Mesenchymal stem cell (in vitro differentiated cells and primary cell): Measurements from ENCODE around the gene GBX1.
A peak's percentile ranks its signal among the peaks of the same experiment; 100 is the strongest.

Experiments used
- DNase-seq: peaks from one replicate; pipeline ENCODE4 v3.0.0-alpha.2; 2013
- H2AFZ ChIP-seq: one replicate; pipeline ENCODE4 v1.6.1; 2013; ENCODE audit warnings: low read depth, mild to moderate bottlenecking, control low read depth, inconsistent platforms, low read length, moderate library complexity
- H2AK5ac ChIP-seq: 2 replicates; pipeline ENCODE4 v1.6.1; 2013; ENCODE audit warnings: low read length, moderate library complexity, mild to moderate bottlenecking, inconsistent platforms; ENCODE audit not compliant: severe bottlenecking
- H2BK120ac ChIP-seq: one replicate; pipeline ENCODE4 v1.6.1; 2013; ENCODE audit warnings: low read depth, mild to moderate bottlenecking, inconsistent platforms, low read length, moderate library complexity
- H2BK12ac ChIP-seq, 2 experiments: one replicate each; pipeline ENCODE4 v1.6.1; 2013; ENCODE audit warnings: inconsistent platforms in 2 of 2, low read length in 2 of 2, mild to moderate bottlenecking in 2 of 2, moderate library complexity in 2 of 2, control low read depth in 1 of 2
- H2BK15ac ChIP-seq: one replicate; pipeline ENCODE4 v1.6.1; 2013; ENCODE audit warnings: mild to moderate bottlenecking, low read depth, inconsistent platforms; ENCODE audit not compliant: poor library complexity, severe bottlenecking
- H2BK5ac ChIP-seq: 2 replicates; pipeline ENCODE4 v1.6.1; 2013; ENCODE audit warnings: low read depth, mild to moderate bottlenecking, low read length, control low read depth, inconsistent platforms; ENCODE audit not compliant: poor library complexity, severe bottlenecking
- H3K14ac ChIP-seq, 2 experiments: one replicate each; pipeline ENCODE4 v1.6.1; 2013; ENCODE audit warnings: inconsistent platforms in 2 of 2, low read length in 2 of 2, control low read depth in 1 of 2, mild to moderate bottlenecking in 1 of 2, moderate library complexity in 1 of 2
- H3K18ac ChIP-seq, 2 experiments: one replicate each; pipeline ENCODE4 v1.6.1; 2013; ENCODE audit warnings: inconsistent platforms in 2 of 2, low read length in 2 of 2, control low read depth in 1 of 2, low read depth in 1 of 2, mild to moderate bottlenecking in 1 of 2
- H3K23ac ChIP-seq, 2 experiments: one replicate each; pipeline ENCODE4 v1.6.1; 2013; ENCODE audit warnings: inconsistent platforms in 2 of 2, low read length in 2 of 2, mild to moderate bottlenecking in 2 of 2, moderate library complexity in 2 of 2, control low read depth in 1 of 2
- H3K27ac ChIP-seq: 2 replicates; pipeline ENCODE4 v1.5.1; 2013; ENCODE audit warnings: mild to moderate bottlenecking, moderate library complexity, low read length, control low read depth, inconsistent platforms; ENCODE audit not compliant: poor library complexity, severe bottlenecking
- H3K27me3 ChIP-seq, 2 experiments: 2 replicates each; pipeline versions ENCODE4 v1.6.1 to v1.7.0; 2013; ENCODE audit warnings: low read length in 2 of 2, mild to moderate bottlenecking in 2 of 2, moderate library complexity in 2 of 2, control low read depth in 1 of 2, inconsistent platforms in 1 of 2; ENCODE audit not compliant: control insufficient read depth in 1 of 2, insufficient read depth in 1 of 2
- H3K36me3 ChIP-seq, 2 experiments: 2 replicates each; pipeline versions ENCODE4 v1.6.1 to v1.7.0; 2013; ENCODE audit warnings: low read length in 2 of 2, control low read depth in 1 of 2, inconsistent platforms in 1 of 2, low read depth in 1 of 2, mild to moderate bottlenecking in 1 of 2; ENCODE audit not compliant: insufficient read depth in 2 of 2, control insufficient read depth in 1 of 2
- H3K4ac ChIP-seq, 2 experiments: one replicate each; pipeline ENCODE4 v1.6.1; 2013; ENCODE audit warnings: inconsistent platforms in 2 of 2, low read length in 2 of 2, mild to moderate bottlenecking in 2 of 2, moderate library complexity in 2 of 2, control low read depth in 1 of 2, low read depth in 1 of 2
- H3K4me1 ChIP-seq: 2 replicates; pipeline ENCODE4 v1.6.1; 2013; ENCODE audit warnings: low read depth, low read length, control low read depth; ENCODE audit not compliant: control insufficient read depth, insufficient read depth
- H3K4me2 ChIP-seq: 2 replicates; pipeline ENCODE4 v1.6.1; 2013; ENCODE audit warnings: low read length, mild to moderate bottlenecking, inconsistent platforms; ENCODE audit not compliant: poor library complexity, severe bottlenecking
- H3K4me3 ChIP-seq, 2 experiments: 2 replicates each; pipeline versions ENCODE4 v1.5.1 to v1.7.0; 2013; ENCODE audit warnings: low read length in 2 of 2, mild to moderate bottlenecking in 2 of 2, control low read depth in 1 of 2, low read depth in 1 of 2; ENCODE audit not compliant: insufficient read depth in 1 of 2
- H3K79me1 ChIP-seq: replicated peaks from 2 replicates; pipeline ENCODE4 v1.6.1; 2013; ENCODE audit warnings: mild to moderate bottlenecking, control low read depth, low read length, inconsistent platforms; ENCODE audit not compliant: poor library complexity, severe bottlenecking
- H3K9ac ChIP-seq: 2 replicates; pipeline ENCODE4 v1.7.0; 2013; ENCODE audit warnings: mild to moderate bottlenecking, low read length, moderate library complexity
- H3K9me3 ChIP-seq: 2 replicates; pipeline ENCODE4 v1.7.0; 2013; ENCODE audit warnings: mild to moderate bottlenecking, low read length; ENCODE audit not compliant: control insufficient read depth
- H4K8ac ChIP-seq: one replicate; pipeline ENCODE4 v1.6.1; 2013; ENCODE audit warnings: inconsistent platforms, mild to moderate bottlenecking, low read length, moderate library complexity
- H4K91ac ChIP-seq: one replicate; pipeline ENCODE4 v1.6.1; 2013; ENCODE audit warnings: mild to moderate bottlenecking, low read length, inconsistent platforms
- WGBS: methylation state at CpG from one replicate; pipeline ENCODE4 v1.1.7; 2013; ENCODE audit warnings: mixed read lengths; 5-methylcytosine and 5-hydroxymethylcytosine counted together

The GBX1 gene

GRCh38 chr7:151126491-151127137 lies 40.9 kb downstream of the GBX1 start:
- Histone ChIP-seq H3K23ac (no peak overlapping the region), H3K79me1 (peaks cover 49% of the 10 kb centered on the region), H3K36me3 (peaks cover 74 to 85% of the 10 kb centered on the region in 2 experiments), H2BK15ac (no peak overlapping the region), H3K4ac (no peak overlapping the region), H3K4me1 (peaks cover 24% of the 10 kb centered on the region), H3K4me2 (no peak overlapping the region), H3K27ac (no peak overlapping the region), H3K9ac (no peak overlapping the region), H2AFZ (no peak overlapping the region), H3K9me3 (no peaks in the 10 kb centered on the region), H3K27me3 (no peaks in the 10 kb centered on the region), H2AK5ac (no peak overlapping the region), H4K8ac (peak overlapping the region; percentile 41), H4K91ac (peak overlapping the region; percentile 34), H2BK12ac (no peak overlapping the region), H3K4me3 (no peak overlapping the region), H2BK120ac (no peak overlapping the region), H2BK5ac (no peak overlapping the region), H3K14ac (no peak overlapping the region), H3K18ac (no peak overlapping the region)
- no peak for DNase-seq
- 63% methylated on average over 17 of the region's 19 CpGs for WGBS

GRCh38 chr7:151125846-151126481 lies 41.5 kb downstream of the GBX1 start:
- no peak overlapping the region for H2AFZ ChIP-seq

GRCh38 chr7:151125470-151125845 lies 42.0 kb downstream of the GBX1 start:
- H3K36me3 ChIP-seq, result peaks cover 74 to 85% of the 10 kb centered on the region in 2 experiments

More at GRCh38 chr7:151125846-151126481, 41.5 kb downstream of the GBX1 start:
- H3K23ac ChIP-seq, result no peak overlapping the region
- H2BK15ac ChIP-seq, result no peak overlapping the region
- peak overlapping the region; percentile 26 for H3K9ac ChIP-seq
- H4K8ac ChIP-seq, result no peak overlapping the region
- DNase-seq, result no peak
- H3K27me3 ChIP-seq, result no peaks in the 10 kb centered on the region
- no peak overlapping the region for H2BK120ac ChIP-seq
- 7% methylated on average over 34 of the region's 58 CpGs for WGBS
- H3K4ac ChIP-seq, result peak overlapping the region in 1 of 2 experiments; percentile 45
- H2BK5ac ChIP-seq, result no peak overlapping the region
- H3K18ac ChIP-seq, result peak overlapping the region in 1 of 2 experiments; percentile 61
- H2AK5ac ChIP-seq, result no peak overlapping the region
- peaks cover 24% of the 10 kb centered on the region for H3K4me1 ChIP-seq
- no peaks in the 10 kb centered on the region for H3K9me3 ChIP-seq
- H3K14ac ChIP-seq, result peak overlapping the region in 1 of 2 experiments; percentile 76
- H4K91ac ChIP-seq, result no peak overlapping the region
- H3K27ac ChIP-seq, result no peak overlapping the region
- H3K4me2 ChIP-seq, result peak overlapping the region; percentile 96
- peaks cover 74 to 85% of the 10 kb centered on the region in 2 experiments for H3K36me3 ChIP-seq
- H3K79me1 ChIP-seq, result peaks cover 47% of the 10 kb centered on the region
- no peak overlapping the region for H2BK12ac ChIP-seq
- H3K4me3 ChIP-seq, result peak overlapping the region; percentile 50 to 68

GRCh38 chr7:151124899-151125399 lies 42.5 kb downstream of the GBX1 start:
- no peak overlapping the region for H4K8ac ChIP-seq
- peaks cover 74 to 85% of the 10 kb centered on the region in 2 experiments for H3K36me3 ChIP-seq
- no peak overlapping the region for H3K27ac ChIP-seq
- no peak overlapping the region for H4K91ac ChIP-seq
- no peak for DNase-seq
- no peak overlapping the region for H2AFZ ChIP-seq
- H3K4ac ChIP-seq, result no peak overlapping the region
- no peak overlapping the region for H2BK12ac ChIP-seq
- H3K9me3 ChIP-seq, result no peaks in the 10 kb centered on the region
- WGBS, result 86% methylated on average over 14 of the region's 14 CpGs
- H3K14ac ChIP-seq, result no peak overlapping the region
- H3K4me1 ChIP-seq, result peaks cover 24% of the 10 kb centered on the region
- no peak overlapping the region for H2AK5ac ChIP-seq
- no peak overlapping the region for H2BK15ac ChIP-seq
- peak overlapping the region in 1 of 2 experiments; percentile 68 for H3K4me3 ChIP-seq
- no peak overlapping the region for H2BK5ac ChIP-seq
- H3K23ac ChIP-seq, result no peak overlapping the region
- peak overlapping the region in 1 of 2 experiments; percentile 11 for H3K18ac ChIP-seq
- H3K9ac ChIP-seq, result no peak overlapping the region
- peaks cover 50% of the 10 kb centered on the region for H3K79me1 ChIP-seq
- peak overlapping the region; percentile 96 for H3K4me2 ChIP-seq
- no peak overlapping the region for H2BK120ac ChIP-seq
- no peaks in the 10 kb centered on the region for H3K27me3 ChIP-seq

More at GRCh38 chr7:151125470-151125845, 42.0 kb downstream of the GBX1 start:
- peak overlapping the region; percentile 50 to 68 for H3K4me3 ChIP-seq
- H2AK5ac ChIP-seq, result no peak overlapping the region
- peaks cover 24% of the 10 kb centered on the region for H3K4me1 ChIP-seq
- H2AFZ ChIP-seq, result no peak overlapping the region
- H3K14ac ChIP-seq, result peak overlapping the region in 1 of 2 experiments; percentile 26
- H4K8ac ChIP-seq, result no peak overlapping the region
- H3K4me2 ChIP-seq, result peak overlapping the region; percentile 96
- H3K79me1 ChIP-seq, result peaks cover 51% of the 10 kb centered on the region
- no peaks in the 10 kb centered on the region for H3K27me3 ChIP-seq
- DNase-seq, result peak; percentile 54
- H3K23ac ChIP-seq, result no peak overlapping the region
- no peak overlapping the region for H2BK120ac ChIP-seq
- WGBS, result 3% methylated on average over 22 of the region's 22 CpGs
- peak overlapping the region in 1 of 2 experiments; percentile 45 for H3K4ac ChIP-seq
- H4K91ac ChIP-seq, result no peak overlapping the region
- no peaks in the 10 kb centered on the region for H3K9me3 ChIP-seq
- H2BK12ac ChIP-seq, result peak overlapping the region in 1 of 2 experiments; percentile 17
- no peak overlapping the region for H3K27ac ChIP-seq
- no peak overlapping the region for H2BK15ac ChIP-seq
- H3K9ac ChIP-seq, result peak overlapping the region; percentile 26
- no peak overlapping the region for H2BK5ac ChIP-seq
- peak overlapping the region in 1 of 2 experiments; percentile 11 for H3K18ac ChIP-seq
